Adipose tissue (tissue), 3 donors: ENCODE data around the gene WDR27. TPM values are rescaled to one million over a fixed set of nuclear protein-coding genes. Genes with fewer than 3 reads are reported as not detected.
"Not testable (repeated sequence)": the region's sequence is repeated elsewhere in the genome, so short reads cannot be mapped to it uniquely, and the experiment has no call there.

Experiments
- H3K27ac ChIP-seq: one replicate; pipeline ENCODE4 v1.5.1; 2013; ENCODE audit warnings: low read depth, low read length
- WGBS, 3 donors: extraction: QIAGEN DNeasy Blood & Tissue Kit; methylation state at CpG; one replicate each; pipeline ENCODE4 v1.1.7; 2013; 5-methylcytosine and 5-hydroxymethylcytosine counted together
- polyA plus RNA-seq, 3 donors: library from polyadenylated mRNA; stranded (reverse); fragments of 200-250 nt; gene quantifications; one replicate each; pipeline ENCODE4 v1.2.3, GENCODE V29; 2013
- donor health status: healthy with polysubstance abuse.
- donor health status: Bipolar disorder and iron deficiency.
- donor health status: healthy.

The WDR27 gene
- polyA plus RNA-seq, 3 donors, result 7.9 to 12.9 (median 10.4) TPM

DNA sequence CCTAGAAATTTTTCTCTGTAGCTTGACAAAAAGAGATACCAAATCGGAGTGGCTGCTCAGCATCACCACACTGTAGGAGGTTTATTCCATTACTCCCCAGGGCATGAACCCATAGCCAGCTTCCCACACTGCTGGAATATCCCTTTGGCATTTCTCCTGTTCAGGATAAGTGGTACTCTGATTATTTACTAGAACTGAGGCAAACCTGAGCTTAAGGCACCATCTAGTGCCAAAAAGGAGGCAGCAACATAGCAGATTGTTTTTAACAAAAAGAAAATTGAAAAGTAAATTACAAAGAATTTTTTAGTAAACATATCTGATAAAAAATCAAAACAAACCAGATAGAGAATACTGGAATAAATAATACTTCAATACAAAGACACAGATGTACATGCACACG lies 181.7 kb downstream of the WDR27 start:
- whole genome bisulfite sequencing, 3 donors, result 81 to 95% (median 83%) methylated on average over 2 of the region's 2 CpGs
- no peak overlapping the region for H3K27ac ChIP-seq

GRCh38 chr6:169518451-169518850 lies 183.4 kb downstream of the WDR27 start:
- H3K27ac ChIP-seq, result no peak overlapping the region

DNA sequence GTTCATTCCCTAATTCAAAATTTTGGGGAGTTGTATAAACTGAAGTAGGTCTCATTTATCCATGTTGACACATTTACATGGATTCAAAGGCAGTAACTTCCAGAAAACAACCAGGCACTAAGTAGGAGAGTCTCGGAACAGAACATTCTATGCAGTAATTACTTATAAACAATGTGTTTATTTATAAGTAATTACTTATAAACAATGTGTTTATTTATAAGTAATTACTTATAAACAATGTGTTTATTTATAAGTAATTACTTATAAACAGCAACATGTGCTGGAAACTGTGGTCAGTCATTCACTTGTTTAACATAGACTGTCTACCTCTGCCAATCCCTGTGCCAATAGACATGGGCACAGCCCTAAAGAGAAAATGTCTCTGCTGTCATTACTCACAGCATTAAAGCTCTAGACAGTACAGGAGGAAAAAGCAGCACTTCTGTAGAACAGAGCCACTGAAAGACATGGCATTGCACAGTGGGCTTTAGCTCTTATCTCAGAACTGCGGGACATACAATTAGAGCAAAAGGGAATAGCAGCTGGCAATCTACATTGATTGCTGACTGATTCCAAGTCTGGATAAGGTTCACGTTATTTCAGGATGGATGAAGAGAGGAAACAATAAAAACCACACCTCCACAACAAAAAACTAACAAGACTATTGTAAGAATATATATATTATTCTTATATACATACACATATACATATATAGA lies 188.2 kb downstream of the WDR27 start:
- WGBS, 3 donors, result 70 to 75% (median 73%) methylated on average over 3 of the region's 3 CpGs
- no peak overlapping the region for H3K27ac ChIP-seq

DNA sequence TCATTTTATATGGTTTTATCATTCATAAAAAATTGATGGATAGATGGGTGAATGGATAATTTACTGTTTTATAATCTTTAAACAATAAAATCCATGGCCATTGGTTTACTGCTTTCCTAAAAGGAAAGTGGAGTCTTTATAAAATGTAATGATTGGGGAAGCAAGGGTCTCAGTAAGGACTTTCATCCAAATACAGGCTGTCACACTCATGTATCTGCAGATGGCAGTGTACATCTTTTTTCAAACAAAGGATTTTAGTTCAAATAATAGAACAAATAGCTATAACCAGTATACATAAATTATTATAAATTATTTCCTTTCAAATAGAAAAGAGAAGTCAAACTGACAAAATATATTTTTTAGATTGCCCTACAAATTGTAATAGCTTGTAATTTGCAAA lies 190.0 kb downstream of the WDR27 start:
- H3K27ac ChIP-seq, result not testable (repeated sequence)

DNA sequence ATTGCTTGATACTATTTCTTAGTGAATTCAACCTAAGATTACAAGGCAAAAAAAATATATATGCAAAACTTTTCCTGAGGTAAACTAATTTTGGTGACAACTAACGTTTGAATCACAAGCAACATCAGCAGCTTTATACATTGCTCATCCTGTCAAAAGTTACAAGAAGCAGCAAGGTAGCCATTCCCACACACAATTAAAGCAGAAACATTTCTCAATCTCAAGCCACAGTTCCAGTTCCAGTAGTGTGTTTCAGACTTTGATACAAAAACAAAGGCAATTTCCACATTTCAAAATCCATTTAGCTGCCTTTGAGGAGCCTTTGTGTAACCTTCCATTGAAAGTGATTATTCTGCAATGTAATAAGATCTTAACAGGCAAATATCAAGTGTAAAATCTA lies 191.0 kb downstream of the WDR27 start:
- 60 to 73% (median 65%) methylated on average over 1 of the region's 1 CpG for WGBS, 3 donors
- H3K27ac ChIP-seq, result no peak overlapping the region

GRCh38 chr6:169508452-169508851 lies 193.4 kb downstream of the WDR27 start:
- H3K27ac ChIP-seq, result no peak overlapping the region
- WGBS, 3 donors, result 92 to 100% (median 97%) methylated on average over 1 of the region's 1 CpG

DNA sequence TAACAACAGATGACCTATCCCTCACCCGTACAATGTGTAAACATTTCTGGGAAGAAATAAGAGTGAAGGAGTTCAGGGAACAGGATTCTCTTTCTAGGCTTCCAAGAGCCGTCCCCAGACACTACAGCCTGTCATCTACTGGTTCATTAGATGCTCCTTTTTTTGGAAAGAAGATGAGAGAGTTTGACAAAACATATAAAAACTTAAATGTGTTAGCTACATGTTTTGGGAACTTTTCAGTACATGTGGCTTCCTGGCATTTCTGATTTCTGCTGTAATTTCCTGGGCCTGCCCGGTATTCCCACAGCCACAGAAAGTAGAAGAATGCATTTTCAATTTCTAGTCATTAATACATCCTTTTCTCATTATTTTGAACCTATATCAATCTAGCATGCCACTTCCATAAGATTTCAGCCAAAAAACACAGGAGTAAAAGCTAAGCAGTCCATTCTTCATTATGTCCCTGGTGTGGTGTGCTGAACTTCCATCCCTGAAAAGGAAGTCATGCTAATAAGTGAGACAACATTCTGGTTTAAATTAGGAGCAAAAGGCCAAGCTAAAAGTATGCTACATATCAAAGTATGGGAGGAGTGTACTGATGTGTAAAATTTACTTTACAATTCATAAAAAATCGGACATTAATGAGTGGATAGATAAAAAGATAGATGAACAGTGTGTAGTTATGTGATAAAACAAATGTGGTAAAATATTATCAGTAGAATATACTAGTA lies 198.2 kb downstream of the WDR27 start:
- WGBS, 3 donors, result 49 to 75% (median 64%) methylated on average over 4 of the region's 4 CpGs

DNA sequence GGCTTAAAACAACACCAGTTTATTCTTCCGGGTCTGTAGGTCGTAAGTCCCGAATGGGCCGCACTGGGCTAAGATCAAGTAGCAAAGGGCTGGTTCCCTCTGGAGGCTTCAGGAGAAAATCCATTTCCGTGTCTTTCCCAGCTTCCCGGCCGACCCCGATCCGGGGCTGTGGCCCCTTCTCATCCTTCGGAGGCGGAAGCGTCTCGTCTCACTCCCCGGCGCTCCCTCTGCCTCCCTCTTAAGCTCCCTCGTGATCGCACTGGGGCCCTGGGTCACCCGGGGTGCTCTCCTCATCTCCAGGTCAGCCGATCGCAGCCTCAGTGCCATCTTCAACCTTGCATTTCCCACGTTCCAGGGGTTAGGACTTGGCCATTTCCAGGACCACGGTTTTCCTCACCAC lies 199.4 kb downstream of the WDR27 start:
- 91 to 94% (median 94%) methylated on average over 22 of the region's 22 CpGs for WGBS, 3 donors
- H3K27ac ChIP-seq, result no peak overlapping the region

More for the DNA sequence above, 198.2 kb downstream of the WDR27 start:
- no peak overlapping the region for H3K27ac ChIP-seq

- no peak overlapping the region for H3K27ac ChIP-seq
- 96% methylated on average over 32 of the region's 32 CpGs for WGBS, 3 donors
Measured at GRCh38 chr6:169501777-169502313, 200.0 kb downstream of the WDR27 start.

GRCh38 chr6:169501128-169501527 lies 200.7 kb downstream of the WDR27 start:
- WGBS, 3 donors, result 94 to 97% (median 94%) methylated on average over 11 of the region's 11 CpGs

DNA sequence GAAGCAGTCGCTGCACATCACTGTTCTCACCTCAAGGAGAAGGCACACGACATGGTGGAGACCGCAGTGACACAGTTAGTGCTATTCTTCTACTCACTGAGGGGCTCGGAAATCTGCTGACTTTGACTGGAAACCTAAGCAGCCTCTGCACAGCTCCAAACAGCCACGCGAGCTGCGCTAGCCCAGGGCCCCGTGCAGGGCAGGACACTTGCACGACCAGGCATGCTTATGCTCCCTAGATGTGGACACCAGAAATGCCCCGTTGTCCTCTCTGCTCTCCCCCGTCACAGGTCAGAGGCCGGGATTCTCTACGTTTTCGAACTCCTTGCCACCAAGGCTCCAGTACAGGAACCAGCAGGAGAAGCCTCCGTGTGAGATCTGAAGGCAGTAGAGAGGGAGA lies 201.1 kb downstream of the WDR27 start:
- WGBS, 3 donors, result 93 to 95% (median 95%) methylated on average over 15 of the region's 15 CpGs
- H3K27ac ChIP-seq, result no peak overlapping the region

More at GRCh38 chr6:169501128-169501527, 200.7 kb downstream of the WDR27 start:
- H3K27ac ChIP-seq, result no peak overlapping the region

DNA sequence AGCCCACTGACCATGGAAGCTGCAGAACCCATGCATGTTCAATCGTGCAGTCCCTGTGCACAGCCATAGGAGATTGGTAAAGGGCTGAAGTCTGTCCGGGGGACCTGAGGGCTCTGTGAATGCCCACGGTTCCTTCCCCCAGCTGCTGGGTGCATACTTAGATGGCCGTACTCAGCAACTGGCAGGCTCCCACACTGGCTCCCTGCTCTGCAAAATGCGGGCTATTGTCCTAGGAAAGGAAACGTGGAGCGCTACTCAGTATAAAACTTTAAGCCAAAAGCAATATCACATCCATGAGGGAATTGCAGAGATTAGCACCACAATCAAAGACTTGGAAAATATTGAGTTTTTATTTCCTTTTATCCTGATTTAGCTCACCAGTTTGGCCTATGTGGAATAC lies 202.0 kb downstream of the WDR27 start:
- whole genome bisulfite sequencing, 3 donors, result 56 to 86% (median 69%) methylated on average over 7 of the region's 7 CpGs

GRCh38 chr6:169498916-169499513 lies 202.8 kb downstream of the WDR27 start:
- no peak overlapping the region for H3K27ac ChIP-seq
- 93 to 94% (median 94%) methylated on average over 15 of the region's 15 CpGs for WGBS, 3 donors

More for the DNA sequence above, 202.0 kb downstream of the WDR27 start:
- no peak overlapping the region for H3K27ac ChIP-seq

GRCh38 chr6:169495601-169496000 lies 206.2 kb downstream of the WDR27 start:
- H3K27ac ChIP-seq, result no peak overlapping the region

DNA sequence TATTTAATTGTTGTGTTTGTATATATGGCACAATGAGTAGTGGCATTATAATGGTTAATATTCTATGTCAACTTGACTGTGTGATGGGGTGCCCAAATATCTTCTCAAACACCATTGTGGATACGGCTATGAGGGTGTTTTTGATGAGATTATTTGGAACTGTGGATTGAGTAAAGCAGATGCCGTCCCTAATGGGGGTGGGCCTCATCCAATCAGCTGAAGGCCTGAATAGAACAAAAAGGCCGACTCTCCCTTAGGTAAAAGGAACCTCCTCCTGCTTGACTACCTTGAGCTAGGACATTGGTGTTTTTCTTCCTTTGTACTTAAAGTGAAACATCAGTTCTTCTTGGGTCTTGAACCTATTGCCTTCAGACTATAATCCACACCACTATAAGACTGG lies 207.8 kb downstream of the WDR27 start:
- 89 to 95% (median 93%) methylated on average over 3 of the region's 3 CpGs for WGBS, 3 donors
- no peak overlapping the region for H3K27ac ChIP-seq

DNA sequence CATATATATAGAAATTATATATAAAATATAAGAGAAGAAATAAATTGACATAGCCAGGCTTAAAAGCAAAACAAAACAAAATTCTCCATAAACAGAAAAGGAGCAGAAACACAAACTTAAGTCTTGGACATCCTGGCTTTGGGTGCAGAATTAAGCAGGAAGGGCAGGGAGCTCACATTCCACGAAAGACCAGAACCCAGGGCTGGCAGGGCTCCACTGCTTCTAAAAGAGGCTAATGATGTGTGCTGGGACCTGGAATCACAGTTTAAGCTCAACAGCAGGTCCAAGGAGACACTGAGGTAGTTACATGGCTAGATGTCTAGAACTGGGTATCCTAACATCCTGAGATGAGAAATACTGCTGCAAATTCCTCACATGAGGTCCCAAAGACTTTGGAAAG lies 210.3 kb downstream of the WDR27 start:
- no peak overlapping the region for H3K27ac ChIP-seq
- 61 to 92% (median 69%) methylated on average over 1 of the region's 1 CpG for WGBS, 3 donors

- 58 to 78% (median 61%) methylated on average over 5 of the region's 5 CpGs for WGBS, 3 donors
- no peak overlapping the region for H3K27ac ChIP-seq
Measured at GRCh38 chr6:169490830-169491229, 211.0 kb downstream of the WDR27 start.

DNA sequence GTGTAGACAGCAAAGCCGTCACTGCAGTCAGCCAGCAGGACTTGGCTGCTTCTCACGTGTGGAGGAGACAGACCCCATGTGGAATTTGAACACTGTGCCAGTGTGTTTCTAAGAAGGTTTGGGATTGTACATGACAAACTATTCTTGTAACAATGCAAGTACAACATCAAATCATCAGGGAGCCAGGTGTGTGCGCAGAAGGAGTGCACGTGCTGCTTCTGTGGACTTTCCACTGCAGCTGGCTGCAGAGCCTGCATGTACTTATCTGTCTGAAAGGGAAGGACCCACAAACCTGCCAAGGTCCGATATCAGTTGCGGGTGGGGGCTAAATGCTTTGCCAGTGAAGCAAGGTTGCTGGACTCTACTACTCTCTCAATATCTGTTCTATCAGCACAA lies 211.6 kb downstream of the WDR27 start:
- H3K27ac ChIP-seq, result no peak overlapping the region
- 64 to 77% (median 69%) methylated on average over 6 of the region's 6 CpGs for WGBS, 3 donors

GRCh38 chr6:169489563-169490245 lies 212.1 kb downstream of the WDR27 start:
- no peak overlapping the region for H3K27ac ChIP-seq

More at GRCh38 chr6:169489563-169490245, 212.1 kb downstream of the WDR27 start:
- WGBS, 3 donors, result 81 to 85% (median 84%) methylated on average over 8 of the region's 8 CpGs
